H1 (cell line): ENCODE measurements around the gene TMEM156. TPM values are rescaled to one million over a fixed set of nuclear protein-coding genes. Genes with fewer than 3 reads are reported as not detected.

Source experiments
- CTCF ChIA-PET: fragments of 300-600 bp; sonication (Branson Sonifier 250); formaldehyde crosslinking; loops from one replicate; lab custom pipeline; 2021; ENCODE audit not compliant: partially characterized antibody; lab: Charles Lee
- POLR2A ChIA-PET: fragments of 300-600 bp; sonication (Branson Sonifier 250); formaldehyde crosslinking; loops from one replicate; lab custom pipeline; 2021; ENCODE audit warnings: inconsistent platforms; ENCODE audit not compliant: partially characterized antibody; lab: Charles Lee
- DNase-seq, 2 experiments: peaks; one replicate each; pipeline versions ENCODE4 v3.0.0 to v3.0.0-alpha.2; 2010 to 2022; ENCODE audit warnings: low spot score in 2 of 2, low read depth in 1 of 2, mixed read lengths in 1 of 2
- FAIRE-seq: peaks from 2 replicates; lab custom pipeline; 2011; peaks lifted over from hg19 to GRCh38; lab: Jason Lieb, UNC
- H2AFZ ChIP-seq: 2 replicates; pipeline ENCODE4 v1.8.1; 2012; ENCODE audit warnings: low read length, inconsistent platforms
- H2AK5ac ChIP-seq: 2 replicates; pipeline ENCODE4 v1.6.1; 2013; ENCODE audit warnings: low read depth, low read length
- H2BK120ac ChIP-seq: replicated peaks from 2 replicates; pipeline ENCODE3; 2013; ENCODE audit warnings: low read depth, low read length, inconsistent platforms
- H2BK12ac ChIP-seq: 2 replicates; pipeline ENCODE4 v1.6.1; 2013; ENCODE audit warnings: low read depth, low read length
- H2BK15ac ChIP-seq: 2 replicates; pipeline ENCODE4 v1.6.1; 2013; ENCODE audit warnings: low read length
- H2BK20ac ChIP-seq: 2 replicates; pipeline ENCODE4 v1.6.1; 2013; ENCODE audit warnings: low read length
- H2BK5ac ChIP-seq: 2 replicates; pipeline ENCODE4 v1.6.1; 2013; ENCODE audit warnings: low read depth, low read length
- H3K14ac ChIP-seq: 2 replicates; pipeline ENCODE4 v1.6.1; 2013; ENCODE audit warnings: inconsistent platforms; ENCODE audit not compliant: insufficient read length
- H3K18ac ChIP-seq: 2 replicates; pipeline ENCODE4 v1.6.1; 2013; ENCODE audit warnings: low read length; ENCODE audit errors: extremely low read depth
- H3K23ac ChIP-seq: 2 replicates; pipeline ENCODE4 v1.6.1; 2013; ENCODE audit warnings: inconsistent platforms; ENCODE audit not compliant: insufficient read length
- H3K23me2 ChIP-seq: 2 replicates; pipeline ENCODE4 v1.6.1; 2013; ENCODE audit warnings: low read depth, low read length
- H3K27ac ChIP-seq: 2 replicates; pipeline ENCODE4 v1.6.1; 2011; ENCODE audit warnings: low read depth, low read length, inconsistent platforms
- H3K27me3 ChIP-seq, 4 experiments: replicated peaks in 1 of 4; 1 replicate in 1 of 4; 2 replicates in 3 of 4; pipeline versions ENCODE4 v1.6.1 to v1.8.1; 2011 to 2013; ENCODE audit warnings: low read length in 3 of 4, mild to moderate bottlenecking in 3 of 4, inconsistent platforms in 2 of 4, mixed read lengths in 2 of 4, moderate library complexity in 1 of 4; ENCODE audit not compliant: control insufficient read depth in 3 of 4, insufficient read depth in 3 of 4; ENCODE audit errors: extremely low read depth in 1 of 4
- H3K36me3 ChIP-seq, 4 experiments: 2 replicates each; pipeline versions ENCODE4 v1.6.1 to v1.8.1; 2011 to 2013; ENCODE audit warnings: mild to moderate bottlenecking in 4 of 4, low read length in 3 of 4, moderate library complexity in 2 of 4, control low read depth in 1 of 4, inconsistent platforms in 1 of 4; ENCODE audit not compliant: insufficient read depth in 4 of 4, control insufficient read depth in 2 of 4
- H3K4ac ChIP-seq: replicated peaks from 2 replicates; pipeline ENCODE3; 2013; ENCODE audit warnings: low read length, low read depth, mixed read lengths, inconsistent platforms; ENCODE audit not compliant: insufficient read length
- H3K4me1 ChIP-seq, 4 experiments: replicated peaks in 1 of 4; 1 replicate in 1 of 4; 2 replicates in 3 of 4; pipeline versions ENCODE4 v1.6.1 to v1.8.1; 2011 to 2013; ENCODE audit warnings: low read length in 3 of 4, inconsistent platforms in 2 of 4, mixed read lengths in 1 of 4; ENCODE audit not compliant: insufficient read depth in 4 of 4, control insufficient read depth in 3 of 4
- H3K4me2 ChIP-seq, 2 experiments: 2 replicates each; pipeline versions ENCODE4 v1.6.1 to v1.8.1; 2011 to 2013; ENCODE audit warnings: low read depth in 2 of 2, low read length in 2 of 2, control low read depth in 1 of 2, inconsistent platforms in 1 of 2, mild to moderate bottlenecking in 1 of 2; ENCODE audit not compliant: insufficient read depth in 1 of 2
- H3K4me3 ChIP-seq, 4 experiments: fragments of 200-600, 300-600 bp in 1 of 4; sonication (generic), shearing (Covaris generic), sonication (Bioruptor Twin) in 1 of 4; 2 replicates each; pipeline versions ENCODE4 v1.5.1 to v1.8.1; 2011 to 2016; ENCODE audit warnings: low read length in 4 of 4, low read depth in 3 of 4, control low read depth in 2 of 4, inconsistent platforms in 2 of 4, mild to moderate bottlenecking in 2 of 4, mixed read lengths in 1 of 4, moderate library complexity in 1 of 4; ENCODE audit not compliant: insufficient read depth in 2 of 4; ENCODE audit errors: extremely low read depth in 1 of 4
- H3K56ac ChIP-seq: replicated peaks from 2 replicates; pipeline ENCODE3; 2013; ENCODE audit warnings: low read depth, mild to moderate bottlenecking, mixed read lengths, low read length, inconsistent platforms; ENCODE audit not compliant: insufficient read length
- H3K79me1 ChIP-seq: 2 replicates; pipeline ENCODE4 v1.6.1; 2013; ENCODE audit warnings: low read depth, low read length, control low read depth
- H3K79me2 ChIP-seq, 2 experiments: 2 replicates each; pipeline versions ENCODE4 v1.6.1 to v1.8.1; 2012 to 2013; ENCODE audit warnings: low read length in 2 of 2, mild to moderate bottlenecking in 2 of 2, inconsistent platforms in 1 of 2; ENCODE audit not compliant: insufficient read depth in 2 of 2, control insufficient read depth in 1 of 2
- H3K9ac ChIP-seq, 4 experiments: replicated peaks in 1 of 4; 1 replicate in 1 of 4; 2 replicates in 3 of 4; pipeline versions ENCODE4 v1.6.1 to v1.8.1; 2011 to 2013; ENCODE audit warnings: low read depth in 3 of 4, low read length in 3 of 4, control low read depth in 2 of 4, mild to moderate bottlenecking in 2 of 4, moderate library complexity in 2 of 4, inconsistent platforms in 1 of 4; ENCODE audit errors: extremely low read depth in 1 of 4
- H3K9me3 ChIP-seq, 2 experiments: 2 replicates each; pipeline versions ENCODE4 v1.6.1 to v1.8.1; 2012 to 2013; ENCODE audit warnings: mild to moderate bottlenecking in 2 of 2, moderate library complexity in 2 of 2, control low read depth in 1 of 2, inconsistent platforms in 1 of 2, low read depth in 1 of 2, low read length in 1 of 2, mixed read lengths in 1 of 2; ENCODE audit not compliant: insufficient read depth in 2 of 2
- H4K20me1 ChIP-seq, 2 experiments: replicated peaks in 1 of 2; 2 replicates each; pipeline versions ENCODE3 to v1.8.1; 2011 to 2013; ENCODE audit warnings: inconsistent platforms in 2 of 2, low read length in 2 of 2, mild to moderate bottlenecking in 1 of 2; ENCODE audit not compliant: insufficient read depth in 2 of 2, control insufficient read depth in 1 of 2
- H4K5ac ChIP-seq: 2 replicates; pipeline ENCODE4 v1.6.1; 2013; ENCODE audit warnings: low read length, low read depth, mixed read lengths, inconsistent platforms; ENCODE audit not compliant: insufficient read length
- H4K8ac ChIP-seq: 2 replicates; pipeline ENCODE4 v1.8.0; 2013; ENCODE audit warnings: mild to moderate bottlenecking, moderate library complexity, low read length, inconsistent platforms; ENCODE audit not compliant: insufficient read depth; ENCODE audit errors: extremely low read depth
- H4K91ac ChIP-seq: replicated peaks from 2 replicates; pipeline ENCODE3; 2013; ENCODE audit warnings: low read length, mixed read lengths, inconsistent platforms; ENCODE audit not compliant: insufficient read length
- BACH1 ChIP-seq: IDR thresholded peaks from 2 replicates; pipeline ENCODE4 v1.6.1; 2012; ENCODE audit warnings: low read length, improper control_type of control experiment
- BRCA1 ChIP-seq: IDR thresholded peaks from 2 replicates; pipeline ENCODE4 v1.6.1; 2012; ENCODE audit warnings: low read depth, low read length, improper control_type of control experiment
- CEBPB ChIP-seq: IDR thresholded peaks from 2 replicates; pipeline ENCODE4 v1.6.1; 2012; ENCODE audit warnings: low read depth, low read length
- FOSL1 ChIP-seq: IDR thresholded peaks from 2 replicates; pipeline ENCODE4 v1.6.1; 2011; ENCODE audit warnings: mild to moderate bottlenecking, low read depth, low read length, moderate library complexity; ENCODE audit not compliant: insufficient read depth
- MAFK ChIP-seq: IDR thresholded peaks from 2 replicates; pipeline ENCODE4 v1.6.1; 2012; ENCODE audit warnings: low read depth, mild to moderate bottlenecking, improper control_type of control experiment, low read length
- POLR2AphosphoS5 ChIP-seq: IDR thresholded peaks from 2 replicates; pipeline ENCODE4 v1.6.1; 2011; ENCODE audit warnings: low read depth, low read length
- RXRA ChIP-seq: IDR thresholded peaks from 2 replicates; pipeline ENCODE4 v1.6.1; 2011; ENCODE audit warnings: low read depth, mild to moderate bottlenecking, low read length, moderate library complexity; ENCODE audit not compliant: insufficient read depth
- SRF ChIP-seq: IDR thresholded peaks from 2 replicates; pipeline ENCODE4 v1.6.1; 2011; ENCODE audit warnings: mild to moderate bottlenecking, low read depth, low read length, moderate library complexity
- YY1 ChIP-seq: IDR thresholded peaks from 2 replicates; pipeline ENCODE4 v1.6.1; 2011; ENCODE audit warnings: low read depth, mild to moderate bottlenecking, low read length
- WGBS, 2 experiments: shearing (Covaris generic) in 1 of 2; methylation state at CpG; one replicate each; pipeline versions ENCODE4 v1.1.6 to v1.1.7; 2013 to 2015; ENCODE audit warnings: low lambda C conversion rate in 2 of 2, mixed read lengths in 2 of 2, inconsistent platforms in 1 of 2, low coverage in 1 of 2, missing lambda C conversion rate in 1 of 2; ENCODE audit not compliant: insufficient replicate concordance in 2 of 2, insufficient coverage in 1 of 2, insufficient read length in 1 of 2; ENCODE audit errors: extremely low coverage in 1 of 2, missing lambda C conversion rate in 1 of 2; 5-methylcytosine and 5-hydroxymethylcytosine counted together
- polyA plus RNA-seq, 7 experiments: library from polyadenylated mRNA; depleted of rRNA in 3 of 7; stranded (reverse) in 5 of 7; unstranded in 2 of 7; fragments of >200 nt in 5 of 7; fragments of 200-250 nt in 2 of 7; gene quantifications; 1 replicate in 5 of 7; 2 replicates in 1 of 7; 4 replicates in 1 of 7; pipeline versions ENCODE4 v1.2.1 to v1.2.3, GENCODE V29; 2011 to 2013; ENCODE audit warnings: missing spikeins in 2 of 7, mixed read lengths in 2 of 7
- total RNA-seq: library from RNA; stranded (reverse); fragmentation: NEBNext Ultra II Directional; extraction: Animal tissue kit (Norgen Biotek cat#: 25700); gene quantifications from 2 replicates; pipeline ENCODE4 v1.2.1, GENCODE V29; 2021
- TF ChIP-seq, protein P1 (sequence below): IDR thresholded peaks from 2 replicates; pipeline ENCODE4 v1.6.1; 2011; ENCODE audit warnings: low read depth, mild to moderate bottlenecking, low read length; ENCODE audit not compliant: insufficient read depth
- TF ChIP-seq, protein P2 (sequence below): IDR thresholded peaks from 2 replicates; pipeline ENCODE4 v1.6.1; 2012; ENCODE audit warnings: inconsistent platforms
- TF ChIP-seq, protein P3 (sequence below): IDR thresholded peaks from 2 replicates; pipeline ENCODE4 v1.6.1; 2012; ENCODE audit warnings: low read length, inconsistent platforms

Gene TMEM156
- total and polyA plus RNA-seq, 2 of the 8 experiments (the other 6 are each of a cell fraction or from before 2014, with no cell fraction given) = not detected

DNA sequence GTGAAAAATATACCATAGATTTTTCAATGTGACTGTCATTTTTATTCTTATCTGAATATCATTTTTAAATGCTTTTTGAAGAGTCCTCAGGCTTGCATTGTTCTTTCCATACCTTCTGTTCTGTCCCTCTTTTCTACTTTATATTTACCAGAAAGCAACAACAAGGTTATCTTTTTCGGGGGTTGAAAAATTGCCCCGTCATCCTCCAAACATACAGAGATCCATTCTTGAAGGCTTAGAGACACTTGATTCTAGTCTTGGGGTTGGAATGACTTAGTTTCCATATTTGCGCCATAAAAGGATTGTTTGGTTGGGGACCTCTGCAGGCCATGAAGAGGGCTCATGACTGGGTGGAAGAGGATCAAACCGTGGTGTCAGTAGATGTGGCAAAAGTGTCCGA lies 101.1 kb downstream of the TMEM156 start:
- CTCF ChIA-PET = interaction anchor here (0.8 to 1.2 kb wide), 3 partner anchors 17 to 39 kb away, joined by 3 read pairs; no protein-coding TSS in a partner anchor
- TF ChIP-seq CEBPB (no peak), RXRA (no peak), MAFK (no peak), BACH1 (no peak), POLR2AphosphoS5 (no peak), BRCA1 (no peak), FOSL1 (no peak), SRF (no peak), YY1 (no peak)
- TF ChIP-seq, protein P1, sequence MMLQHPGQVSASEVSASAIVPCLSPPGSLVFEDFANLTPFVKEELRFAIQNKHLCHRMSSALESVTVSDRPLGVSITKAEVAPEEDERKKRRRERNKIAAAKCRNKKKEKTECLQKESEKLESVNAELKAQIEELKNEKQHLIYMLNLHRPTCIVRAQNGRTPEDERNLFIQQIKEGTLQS = no peak
- TF ChIP-seq, protein P2, sequence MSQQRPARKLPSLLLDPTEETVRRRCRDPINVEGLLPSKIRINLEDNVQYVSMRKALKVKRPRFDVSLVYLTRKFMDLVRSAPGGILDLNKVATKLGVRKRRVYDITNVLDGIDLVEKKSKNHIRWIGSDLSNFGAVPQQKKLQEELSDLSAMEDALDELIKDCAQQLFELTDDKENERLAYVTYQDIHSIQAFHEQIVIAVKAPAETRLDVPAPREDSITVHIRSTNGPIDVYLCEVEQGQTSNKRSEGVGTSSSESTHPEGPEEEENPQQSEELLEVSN = no peak
- TF ChIP-seq, protein P3, sequence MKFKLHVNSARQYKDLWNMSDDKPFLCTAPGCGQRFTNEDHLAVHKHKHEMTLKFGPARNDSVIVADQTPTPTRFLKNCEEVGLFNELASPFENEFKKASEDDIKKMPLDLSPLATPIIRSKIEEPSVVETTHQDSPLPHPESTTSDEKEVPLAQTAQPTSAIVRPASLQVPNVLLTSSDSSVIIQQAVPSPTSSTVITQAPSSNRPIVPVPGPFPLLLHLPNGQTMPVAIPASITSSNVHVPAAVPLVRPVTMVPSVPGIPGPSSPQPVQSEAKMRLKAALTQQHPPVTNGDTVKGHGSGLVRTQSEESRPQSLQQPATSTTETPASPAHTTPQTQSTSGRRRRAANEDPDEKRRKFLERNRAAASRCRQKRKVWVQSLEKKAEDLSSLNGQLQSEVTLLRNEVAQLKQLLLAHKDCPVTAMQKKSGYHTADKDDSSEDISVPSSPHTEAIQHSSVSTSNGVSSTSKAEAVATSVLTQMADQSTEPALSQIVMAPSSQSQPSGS = no peak

More for the DNA sequence above, 101.1 kb downstream of the TMEM156 start:
- no peak for DNase-seq
- no peak overlapping the region for H3K23ac ChIP-seq
- H3K9me3 ChIP-seq = no peaks in the 10 kb centered on the region
- peaks cover 0 to 3% (median 0%) of the 10 kb centered on the region in 4 experiments; a peak in 2 of 7 replicates for H3K4me1 ChIP-seq
- no peak overlapping the region for H2BK15ac ChIP-seq
- no peak overlapping the region for H3K18ac ChIP-seq
- H3K9ac ChIP-seq = no peak overlapping the region
- no peak overlapping the region for H2AFZ ChIP-seq
- no peak overlapping the region for H2BK12ac ChIP-seq
- H2BK20ac ChIP-seq = no peak overlapping the region
- WGBS, 2 experiments = 90% methylated on average over 5 of the region's 5 CpGs; no CpG with 5 or more reads in 1 of the 2 experiments
- no peaks in the 10 kb centered on the region for H3K27me3 ChIP-seq
- H2BK5ac ChIP-seq = no peak overlapping the region
- H3K56ac ChIP-seq = no peak overlapping the region
- POLR2A ChIA-PET = no interaction called here
- no peak overlapping the region for H4K91ac ChIP-seq
- no peak overlapping the region for H2BK120ac ChIP-seq
- no peaks in the 10 kb centered on the region for H4K20me1 ChIP-seq
- no peaks in the 10 kb centered on the region for H3K23me2 ChIP-seq
- H3K4me3 ChIP-seq = no peak overlapping the region
- H3K79me2 ChIP-seq = no peaks in the 10 kb centered on the region
- H2AK5ac ChIP-seq = no peak overlapping the region
- no peak overlapping the region for H4K8ac ChIP-seq
- no peak overlapping the region for H3K27ac ChIP-seq
- H3K79me1 ChIP-seq = no peaks in the 10 kb centered on the region
- H3K4ac ChIP-seq = no peak overlapping the region
- H3K4me2 ChIP-seq = no peak overlapping the region
- FAIRE-seq = no peak
- H3K36me3 ChIP-seq = peaks cover 0 to 3% (median 0%) of the 10 kb centered on the region in 4 experiments; a peak in 1 of 8 replicates
- no peak overlapping the region for H4K5ac ChIP-seq
- H3K14ac ChIP-seq = no peak overlapping the region
